Activated T-cell treated with anti-CD3 and anti-CD28 coated beads, Interleukin-2, amount 50 U/mL, for 72 hours (primary cell): ENCODE results near the gene NXN. TPM values are rescaled to one million over a fixed set of nuclear protein-coding genes. Genes with fewer than 3 reads are reported as not detected.
"Not testable (repeated sequence)": the region's sequence is repeated elsewhere in the genome, so short reads cannot be mapped to it uniquely, and the experiment has no call there.

Experiments
- ATAC-seq, 2 donors: fragments of 150-1000 bp; cut with Tn5 transposase; replicated peaks in 1 of 2; 2 replicates each; pipeline ENCODE4 v1.10.0; 2021; ENCODE audit warnings: moderate library complexity in 2 of 2, mild to moderate bottlenecking in 1 of 2
- DNase-seq, 2 donors: peaks; one replicate each; pipeline ENCODE4 v3.0.0; 2021 to 2022; ENCODE audit warnings: mixed read lengths in 1 of 2
- H3K27ac Mint-ChIP-seq: one replicate; pipeline ENCODE4 v1.8.0; 2022; ENCODE audit warnings: mild to moderate bottlenecking, moderate library complexity, mixed read lengths
- H3K27me3 Mint-ChIP-seq: one replicate; pipeline ENCODE4 v1.8.0; 2022; ENCODE audit warnings: low read depth, mixed read lengths
- H3K36me3 Mint-ChIP-seq, 2 donors: one replicate each; pipeline ENCODE4 v1.8.0; 2022; ENCODE audit warnings: mixed read lengths in 2 of 2, mild to moderate bottlenecking in 1 of 2; ENCODE audit not compliant: insufficient read depth in 2 of 2
- H3K4me1 Mint-ChIP-seq: one replicate; pipeline ENCODE4 v1.8.0; 2022; ENCODE audit warnings: low read depth, mixed read lengths
- H3K4me3 Mint-ChIP-seq, 2 donors: one replicate each; pipeline ENCODE4 v1.8.0; 2022; ENCODE audit warnings: mild to moderate bottlenecking in 2 of 2, mixed read lengths in 2 of 2, moderate library complexity in 2 of 2
- H3K9me3 Mint-ChIP-seq, 2 donors: one replicate each; pipeline ENCODE4 v1.8.0; 2022; ENCODE audit warnings: mixed read lengths in 2 of 2
- total RNA-seq, 2 donors: library from RNA; stranded (reverse); gene quantifications; one replicate each; pipeline ENCODE4 v1.2.3, GENCODE V29; 2022

NXN gene
- total RNA-seq, 2 donors from 2014 or later = 1.2 to 1.7 TPM

DNA sequence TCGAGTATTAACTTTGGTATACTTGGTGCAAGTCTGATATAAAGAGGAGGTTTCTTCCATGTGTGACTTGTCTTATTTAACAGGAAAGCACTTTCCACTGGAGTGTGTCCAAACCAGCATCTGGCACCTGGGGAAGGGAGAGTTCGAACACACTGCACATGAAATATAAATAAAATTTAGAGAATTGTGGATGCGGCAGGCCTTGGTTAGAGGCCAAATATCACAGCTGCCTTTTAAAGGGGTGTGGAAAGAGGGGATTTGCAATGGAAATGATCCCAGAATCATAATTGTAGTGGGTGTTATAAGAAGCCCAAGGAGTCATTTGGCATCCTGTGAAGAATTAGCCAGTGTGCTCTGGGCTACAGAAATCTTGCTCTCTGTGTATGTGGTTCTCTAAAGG, 4.3 kb upstream of the NXN start:
- no peak overlapping the region for H3K27ac Mint-ChIP-seq
- H3K9me3 Mint-ChIP-seq = no peaks in the 10 kb centered on the region
- no peak for DNase-seq
- H3K36me3 Mint-ChIP-seq = no peaks in the 10 kb centered on the region
- no peak for ATAC-seq
- no peaks in the 10 kb centered on the region for H3K27me3 Mint-ChIP-seq
- H3K4me3 Mint-ChIP-seq = no peak overlapping the region
- H3K4me1 Mint-ChIP-seq = peaks cover 15% of the 10 kb centered on the region

- no peak for DNase-seq
- H3K4me3 Mint-ChIP-seq = peak overlapping the region; percentile 17 to 86
- H3K36me3 Mint-ChIP-seq = peaks cover 0 to 2% of the 10 kb centered on the region in 2 donors
- peaks cover 21% of the 10 kb centered on the region for H3K4me1 Mint-ChIP-seq
- no peak overlapping the region for H3K27ac Mint-ChIP-seq
- ATAC-seq = no peak
- H3K9me3 Mint-ChIP-seq = no peaks in the 10 kb centered on the region
- H3K27me3 Mint-ChIP-seq = peaks cover 22% of the 10 kb centered on the region
Measured at GRCh38 chr17:981292-981658, 1.7 kb upstream of the NXN start.

GRCh38 chr17:980406-981291, 1.1 kb upstream of the NXN start:
- H3K27ac Mint-ChIP-seq = no peak overlapping the region
- peak; percentile 77 to 84 for DNase-seq
- peak; percentile 72 to 75 for ATAC-seq
- H3K36me3 Mint-ChIP-seq = peaks cover 0 to 2% of the 10 kb centered on the region in 2 donors
- H3K4me1 Mint-ChIP-seq = peaks cover 21% of the 10 kb centered on the region
- no peaks in the 10 kb centered on the region for H3K9me3 Mint-ChIP-seq
- peak overlapping the region; percentile 79 to 86 for H3K4me3 Mint-ChIP-seq
- peaks cover 28% of the 10 kb centered on the region for H3K27me3 Mint-ChIP-seq

- Mint-ChIP-seq H3K4me1 (peaks cover 21% of the 10 kb centered on the region), H3K27ac (no peak overlapping the region), H3K9me3 (no peaks in the 10 kb centered on the region), H3K4me3 (no peak overlapping the region), H3K27me3 (peaks cover 35% of the 10 kb centered on the region), H3K36me3 (peaks cover 0 to 2% of the 10 kb centered on the region in 2 donors)
- DNase-seq = no peak
- no peak for ATAC-seq
Measured at GRCh38 chr17:979212-979538, 401 bp downstream of the NXN start.

DNA sequence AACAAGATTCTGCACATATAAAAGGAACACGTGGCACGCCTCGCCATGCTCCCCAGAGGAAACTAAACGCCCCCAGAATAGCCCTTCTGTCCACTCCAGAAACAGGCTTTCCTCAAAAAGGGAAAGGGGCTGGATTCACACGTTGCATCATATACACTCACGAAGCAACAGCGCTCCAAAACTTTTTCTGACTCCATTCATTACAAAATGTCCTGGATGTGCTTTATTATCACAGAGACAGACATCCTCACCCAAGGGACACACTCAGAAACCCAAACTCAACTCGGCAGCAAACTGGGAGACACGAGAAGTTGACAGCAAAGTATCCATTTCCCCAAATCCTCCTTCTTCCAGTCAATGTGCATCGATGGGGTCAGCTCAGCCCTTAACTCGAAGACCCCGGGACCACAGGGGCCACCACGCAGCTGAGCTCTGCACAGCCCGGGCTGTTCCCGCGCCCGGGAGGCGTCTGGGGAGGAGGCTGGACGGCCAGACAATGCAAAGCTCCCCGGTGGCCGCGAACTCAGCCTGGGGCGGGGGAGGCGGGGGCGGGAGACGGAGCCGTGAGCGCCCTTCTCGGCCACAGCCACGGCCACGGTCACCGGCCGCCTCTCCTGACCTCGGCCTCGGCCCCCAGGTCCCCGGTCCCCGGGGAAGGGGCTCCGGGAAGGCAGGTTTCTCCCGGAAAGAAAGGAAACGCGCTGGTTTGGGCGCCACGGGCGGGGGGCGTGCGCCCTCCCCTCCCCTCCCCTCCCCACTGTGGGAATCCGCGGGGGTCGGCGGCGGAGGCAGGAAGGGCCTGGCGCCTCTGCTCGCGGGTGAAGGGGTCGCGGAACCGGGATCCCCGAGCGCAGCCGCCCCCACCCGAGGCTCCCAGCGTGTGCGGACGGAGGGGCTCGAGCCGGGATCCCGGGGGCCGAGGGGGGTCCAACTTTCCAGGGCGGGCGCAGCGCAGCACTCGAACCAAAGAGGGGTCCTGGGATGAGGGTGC, 1.2 kb downstream of the NXN start:
- H3K27ac Mint-ChIP-seq = no peak overlapping the region
- H3K4me1 Mint-ChIP-seq = peaks cover 21% of the 10 kb centered on the region
- peak overlapping the region; percentile 64 to 68 for H3K4me3 Mint-ChIP-seq
- ATAC-seq (no peak), DNase-seq (no peak)
- peaks cover 36% of the 10 kb centered on the region for H3K27me3 Mint-ChIP-seq
- no peaks in the 10 kb centered on the region for H3K9me3 Mint-ChIP-seq
- H3K36me3 Mint-ChIP-seq = peaks cover 0 to 2% of the 10 kb centered on the region in 2 donors

GRCh38 chr17:977166-977565, 2.4 kb downstream of the NXN start:
- Mint-ChIP-seq H3K9me3 (no peaks in the 10 kb centered on the region), H3K4me3 (no peak overlapping the region), H3K27ac (no peak overlapping the region), H3K4me1 (peaks cover 21% of the 10 kb centered on the region), H3K27me3 (peaks cover 40% of the 10 kb centered on the region), H3K36me3 (peaks cover 0 to 2% of the 10 kb centered on the region in 2 donors)
- no peak for DNase-seq
- ATAC-seq = no peak

DNA sequence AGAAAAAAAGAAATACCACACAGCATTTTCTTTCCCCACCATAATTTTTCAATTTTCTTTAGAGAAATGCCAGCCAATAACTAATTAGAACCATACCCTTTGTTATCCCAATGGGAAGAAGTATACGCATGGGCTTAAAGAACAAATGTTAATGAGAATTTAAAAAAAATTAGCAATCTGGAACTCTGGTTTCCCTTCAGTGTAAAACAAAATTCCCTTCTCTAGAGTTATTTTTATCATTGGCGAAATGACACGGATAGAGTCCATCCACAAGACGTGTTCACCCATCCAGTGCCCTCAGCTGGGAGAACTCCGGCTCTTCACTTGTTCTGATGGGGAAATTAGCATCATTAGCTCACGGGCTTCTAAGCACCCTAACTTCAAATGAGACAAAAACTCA, 3.3 kb downstream of the NXN start:
- Mint-ChIP-seq H3K27me3 (peaks cover 40% of the 10 kb centered on the region), H3K4me3 (no peak overlapping the region), H3K36me3 (peaks cover 0 to 2% of the 10 kb centered on the region in 2 donors), H3K4me1 (peaks cover 20% of the 10 kb centered on the region), H3K27ac (no peak overlapping the region), H3K9me3 (no peaks in the 10 kb centered on the region)
- ATAC-seq (no peak), DNase-seq (no peak)

DNA sequence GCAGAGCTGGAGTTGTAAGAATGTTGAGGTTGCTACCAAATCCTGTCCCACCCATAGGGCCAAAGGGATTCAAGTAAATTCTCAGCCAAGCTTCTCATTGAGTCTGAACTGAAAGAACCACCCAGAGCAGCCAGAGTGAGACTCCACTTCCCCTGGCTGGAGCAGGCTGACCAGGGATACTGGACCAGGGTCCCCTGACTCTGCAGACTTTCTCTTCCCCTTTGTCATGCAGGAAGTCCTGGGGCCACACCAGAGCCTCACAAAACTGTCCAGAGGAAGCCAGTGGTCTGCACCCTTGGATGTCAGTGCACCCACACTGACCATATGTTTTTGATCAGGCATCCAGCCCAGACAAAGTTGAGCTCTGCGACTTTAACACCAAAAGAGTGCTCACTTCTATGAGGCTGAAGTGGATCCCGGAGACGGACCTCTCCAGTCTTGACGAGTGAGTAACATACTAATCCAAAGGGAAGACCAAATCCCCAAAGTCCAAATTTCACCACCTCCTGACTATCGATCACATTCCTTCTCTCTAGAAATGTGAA, 4.1 kb downstream of the NXN start:
- Mint-ChIP-seq H3K9me3 (no peaks in the 10 kb centered on the region), H3K4me3 (no peak overlapping the region), H3K4me1 (peaks cover 12% of the 10 kb centered on the region), H3K27me3 (peaks cover 41% of the 10 kb centered on the region), H3K27ac (no peak overlapping the region), H3K36me3 (peaks cover 0 to 2% of the 10 kb centered on the region in 2 donors)
- no peak for ATAC-seq
- DNase-seq = no peak

DNA sequence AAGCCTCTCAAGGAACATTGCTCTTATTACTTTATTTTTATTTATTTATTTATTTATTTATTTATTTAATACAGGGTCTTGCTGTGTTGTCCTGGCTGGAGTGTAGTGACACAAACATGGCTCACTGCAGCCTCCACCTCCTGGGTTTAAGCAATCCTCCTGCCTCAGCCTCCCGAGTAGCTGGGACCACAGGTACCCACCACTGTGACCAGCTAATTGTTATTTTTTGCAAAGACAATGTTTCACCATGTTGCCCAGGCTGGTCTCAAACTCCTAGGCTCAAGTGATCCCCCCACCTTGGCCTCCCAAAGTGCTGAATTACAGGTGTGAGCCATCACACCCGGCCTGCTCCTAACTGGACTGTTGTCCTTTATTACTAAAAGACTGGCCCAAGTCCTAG, 4.8 kb downstream of the NXN start:
- H3K9me3 Mint-ChIP-seq, DNase-seq, H3K36me3 Mint-ChIP-seq, H3K4me1 Mint-ChIP-seq, H3K4me3 Mint-ChIP-seq, ATAC-seq, H3K27ac Mint-ChIP-seq: not testable (repeated sequence)
- H3K27me3 Mint-ChIP-seq = peaks cover 48% of the 10 kb centered on the region

DNA sequence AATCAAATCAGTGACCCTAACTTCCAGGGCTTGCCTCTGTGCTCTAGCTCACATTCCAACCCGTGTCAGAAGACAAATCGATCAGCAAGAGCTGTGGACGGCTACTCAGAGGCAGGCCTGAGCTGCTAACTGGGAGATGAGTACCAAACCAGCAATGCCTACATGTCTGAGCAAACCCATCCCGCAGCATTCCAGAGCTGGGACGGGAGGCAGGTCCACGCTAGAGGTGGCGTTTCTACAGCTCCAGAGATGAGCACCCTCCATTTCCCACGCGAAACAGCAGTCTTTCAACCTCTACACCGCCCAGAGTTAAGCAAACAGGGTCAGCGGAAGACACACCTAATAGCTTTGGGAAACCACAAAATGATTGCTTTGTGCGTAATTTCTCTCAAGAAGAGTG, 6.5 kb downstream of the NXN start:
- no peak overlapping the region for H3K4me3 Mint-ChIP-seq
- no peaks in the 10 kb centered on the region for H3K36me3 Mint-ChIP-seq
- no peak for ATAC-seq

DNA sequence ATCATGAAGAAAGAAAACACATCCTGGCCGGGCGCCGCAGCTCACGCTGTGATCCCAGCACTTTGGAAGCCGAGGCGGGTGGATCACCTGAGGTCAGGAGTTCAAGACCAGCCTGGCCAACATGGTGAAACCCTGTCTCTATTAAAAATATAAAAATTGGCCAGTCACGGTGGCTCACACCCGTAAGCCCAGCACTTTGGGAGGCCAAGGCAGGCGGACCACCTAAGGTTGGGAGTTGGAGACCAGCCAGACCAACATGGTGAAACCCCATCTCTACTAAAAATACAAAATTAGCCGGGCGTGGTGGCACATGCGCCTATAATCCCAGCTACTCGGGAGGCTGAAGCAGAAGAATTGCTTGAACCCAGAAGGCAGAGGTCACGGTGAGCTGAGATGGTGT, 7.7 kb downstream of the NXN start:
- H3K36me3 Mint-ChIP-seq, ATAC-seq, H3K9me3 Mint-ChIP-seq, H3K4me3 Mint-ChIP-seq, H3K4me1 Mint-ChIP-seq, H3K27ac Mint-ChIP-seq, DNase-seq: not testable (repeated sequence)
- peaks cover 45% of the 10 kb centered on the region for H3K27me3 Mint-ChIP-seq

More for the DNA sequence above, 6.5 kb downstream of the NXN start:
- no peaks in the 10 kb centered on the region for H3K9me3 Mint-ChIP-seq
- H3K27me3 Mint-ChIP-seq = peaks cover 57% of the 10 kb centered on the region
- no peak for DNase-seq
- peaks cover 8% of the 10 kb centered on the region for H3K4me1 Mint-ChIP-seq
- no peak overlapping the region for H3K27ac Mint-ChIP-seq

- Mint-ChIP-seq H3K4me3 (peak overlapping the region in 1 of 2 donors; percentile 55), H3K27ac (no peak overlapping the region), H3K4me1 (peaks cover 6% of the 10 kb centered on the region), H3K36me3 (no peaks in the 10 kb centered on the region), H3K27me3 (peaks cover 31% of the 10 kb centered on the region), H3K9me3 (no peaks in the 10 kb centered on the region)
- DNase-seq = no peak
- ATAC-seq = no peak
Measured at GRCh38 chr17:970364-970763, 9.2 kb downstream of the NXN start.

DNA sequence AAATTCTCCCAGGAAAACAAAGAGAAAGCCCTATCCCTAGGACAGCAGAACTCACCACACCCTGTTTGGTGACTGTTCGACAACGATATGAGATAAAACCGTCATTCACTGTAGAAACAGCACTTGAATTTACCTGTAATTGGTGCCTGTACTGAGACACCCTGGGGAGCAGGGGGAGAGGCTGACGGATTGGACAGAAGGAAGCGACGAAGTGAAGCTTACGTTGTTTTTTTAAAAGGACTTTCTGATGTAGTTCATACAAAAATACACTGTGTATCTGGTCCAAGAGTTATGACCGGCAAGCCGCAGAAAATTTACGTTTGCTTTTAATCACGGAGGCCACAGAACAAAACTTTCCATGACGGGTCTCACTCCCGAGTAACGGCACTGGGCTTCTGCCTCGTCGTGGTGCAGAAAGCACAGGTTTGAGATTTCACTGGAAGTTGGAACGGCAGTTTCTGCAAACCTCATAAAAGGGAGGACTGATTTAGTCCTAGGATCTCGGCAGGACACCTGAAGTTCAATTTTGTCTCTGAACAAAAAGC, 9.7 kb downstream of the NXN start:
- Mint-ChIP-seq H3K4me1 (peaks cover 6% of the 10 kb centered on the region), H3K27me3 (peaks cover 26% of the 10 kb centered on the region), H3K4me3 (peak overlapping the region; percentile 46 to 55), H3K36me3 (no peaks in the 10 kb centered on the region), H3K27ac (no peak overlapping the region), H3K9me3 (no peaks in the 10 kb centered on the region)
- DNase-seq (no peak), ATAC-seq (no peak)
